ENCODE data around the gene NEDD4L. TPM values are rescaled to one million over a fixed set of nuclear protein-coding genes. Genes with fewer than 3 reads are reported as not detected.

The NEDD4L gene
- total and polyA plus RNA-seq, 2 experiments from 2014 or later: 36.2 to 72.3 TPM

DNA sequence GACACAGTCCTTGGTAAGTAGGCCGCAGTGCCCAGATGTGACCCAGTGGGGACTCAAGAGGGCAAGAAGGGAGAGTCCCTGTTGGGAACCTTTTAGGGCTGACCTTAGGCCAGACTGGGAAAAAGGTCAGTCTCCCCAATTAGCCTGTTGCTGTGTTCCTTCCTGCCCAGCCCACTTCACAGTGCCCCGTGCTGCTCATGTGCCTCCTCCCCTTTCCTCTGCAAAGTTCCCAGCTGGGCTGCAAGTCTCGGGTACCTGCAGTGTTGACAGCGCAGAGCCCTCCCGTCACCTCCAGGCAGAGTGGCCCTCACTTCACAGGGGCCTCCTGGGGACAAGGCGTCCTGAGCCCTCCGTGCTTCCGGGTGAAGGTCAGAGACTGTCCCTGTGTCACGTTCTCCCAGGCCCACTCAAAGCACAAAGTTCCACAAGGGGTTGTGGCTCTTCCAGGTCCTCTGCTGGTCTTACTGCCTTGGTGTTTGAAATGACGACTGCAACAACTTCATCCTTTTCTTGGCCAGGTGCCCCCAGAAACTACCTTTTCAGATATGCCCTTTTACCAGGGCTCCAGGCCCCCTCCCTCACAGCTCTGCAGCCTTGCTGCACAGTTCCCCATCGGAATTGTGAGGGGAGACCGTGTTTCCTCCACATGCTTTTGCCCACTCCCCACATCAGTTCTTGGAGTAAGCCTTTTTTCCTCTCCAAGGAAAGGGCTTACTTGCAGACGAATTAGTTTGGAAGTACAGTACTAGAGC is 359.1 kb downstream of the NEDD4L start:
- Mint-ChIP-seq H3K4me3 (no peak overlapping the region), H3K4me1 (peaks cover 8% of the 10 kb centered on the region; the same call in 2 of the 3 replicates), H3K9me3 (no peaks in the 10 kb centered on the region), H3K36me3 (ENCODE audit: low read depth) (no peaks in the 10 kb centered on the region), H3K27me3 (ENCODE audit: insufficient read depth, low read depth, poor library complexity) (peaks cover 8% of the 10 kb centered on the region), H3K27ac (no peak overlapping the region; the same call in 1 of the 2 replicates)
- H3F3A ChIP-seq (replicated peaks; ENCODE audit: low read depth): no peaks in the 10 kb centered on the region
- DNase-seq (ENCODE audit: low spot score): no peak
- H3K9me2 ChIP-seq (ENCODE audit: insufficient read depth): no peaks in the 10 kb centered on the region
- H3K27me3 ChIP-seq (ENCODE audit: insufficient read depth): no peaks in the 10 kb centered on the region
- no peak overlapping the region for H2AFZ ChIP-seq
- no peaks in the 10 kb centered on the region for H3K79me2 ChIP-seq (replicated peaks; ENCODE audit: insufficient read depth)
- H3K36me3 ChIP-seq (ENCODE audit: insufficient read depth): no peaks in the 10 kb centered on the region
- H3K27ac ChIP-seq (ENCODE audit: low read depth): 0 out of 2 replicates have a peak overlapping the region, but pooled peaks have one; percentile 19
- no peak overlapping the region for H3K4me3 ChIP-seq
- no peaks in the 10 kb centered on the region; the same call in 1 of the 2 replicates for H4K20me1 ChIP-seq (replicated peaks; ENCODE audit: insufficient read depth)
- TF ChIP-seq EZH2phosphoT487 (IDR thresholded peaks at IDR 0.05; ENCODE audit: unreplicated experiment) (no peak), CREB1 (CRISPR knock-in tag; IDR thresholded peaks at IDR 0.05; ENCODE audit: low read depth) (no peak), ZNF331 (CRISPR knock-in tag; IDR thresholded peaks at IDR 0.05; ENCODE audit: low read depth) (no peak), POLR2AphosphoS5 (IDR thresholded peaks at IDR 0.05; ENCODE audit: low read depth) (no peak), NANOG (IDR thresholded peaks at IDR 0.05; ENCODE audit: borderline replicate concordance) (no peak), JUNB (IDR thresholded peaks at IDR 0.05; ENCODE audit: unreplicated experiment) (no peak), ZNF114 (CRISPR knock-in tag; IDR thresholded peaks at IDR 0.05) (no peak), EZH2 (IDR thresholded peaks at IDR 0.05; ENCODE audit: low read depth, unreplicated experiment) (no peak), STAT1 (IDR thresholded peaks at IDR 0.05; ENCODE audit: unreplicated experiment) (no peak)
- TF ChIP-seq, protein P1, sequence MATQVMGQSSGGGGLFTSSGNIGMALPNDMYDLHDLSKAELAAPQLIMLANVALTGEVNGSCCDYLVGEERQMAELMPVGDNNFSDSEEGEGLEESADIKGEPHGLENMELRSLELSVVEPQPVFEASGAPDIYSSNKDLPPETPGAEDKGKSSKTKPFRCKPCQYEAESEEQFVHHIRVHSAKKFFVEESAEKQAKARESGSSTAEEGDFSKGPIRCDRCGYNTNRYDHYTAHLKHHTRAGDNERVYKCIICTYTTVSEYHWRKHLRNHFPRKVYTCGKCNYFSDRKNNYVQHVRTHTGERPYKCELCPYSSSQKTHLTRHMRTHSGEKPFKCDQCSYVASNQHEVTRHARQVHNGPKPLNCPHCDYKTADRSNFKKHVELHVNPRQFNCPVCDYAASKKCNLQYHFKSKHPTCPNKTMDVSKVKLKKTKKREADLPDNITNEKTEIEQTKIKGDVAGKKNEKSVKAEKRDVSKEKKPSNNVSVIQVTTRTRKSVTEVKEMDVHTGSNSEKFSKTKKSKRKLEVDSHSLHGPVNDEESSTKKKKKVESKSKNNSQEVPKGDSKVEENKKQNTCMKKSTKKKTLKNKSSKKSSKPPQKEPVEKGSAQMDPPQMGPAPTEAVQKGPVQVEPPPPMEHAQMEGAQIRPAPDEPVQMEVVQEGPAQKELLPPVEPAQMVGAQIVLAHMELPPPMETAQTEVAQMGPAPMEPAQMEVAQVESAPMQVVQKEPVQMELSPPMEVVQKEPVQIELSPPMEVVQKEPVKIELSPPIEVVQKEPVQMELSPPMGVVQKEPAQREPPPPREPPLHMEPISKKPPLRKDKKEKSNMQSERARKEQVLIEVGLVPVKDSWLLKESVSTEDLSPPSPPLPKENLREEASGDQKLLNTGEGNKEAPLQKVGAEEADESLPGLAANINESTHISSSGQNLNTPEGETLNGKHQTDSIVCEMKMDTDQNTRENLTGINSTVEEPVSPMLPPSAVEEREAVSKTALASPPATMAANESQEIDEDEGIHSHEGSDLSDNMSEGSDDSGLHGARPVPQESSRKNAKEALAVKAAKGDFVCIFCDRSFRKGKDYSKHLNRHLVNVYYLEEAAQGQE (IDR thresholded peaks at IDR 0.05; ENCODE audit: unreplicated experiment): no peak
- TF ChIP-seq, protein P2, sequence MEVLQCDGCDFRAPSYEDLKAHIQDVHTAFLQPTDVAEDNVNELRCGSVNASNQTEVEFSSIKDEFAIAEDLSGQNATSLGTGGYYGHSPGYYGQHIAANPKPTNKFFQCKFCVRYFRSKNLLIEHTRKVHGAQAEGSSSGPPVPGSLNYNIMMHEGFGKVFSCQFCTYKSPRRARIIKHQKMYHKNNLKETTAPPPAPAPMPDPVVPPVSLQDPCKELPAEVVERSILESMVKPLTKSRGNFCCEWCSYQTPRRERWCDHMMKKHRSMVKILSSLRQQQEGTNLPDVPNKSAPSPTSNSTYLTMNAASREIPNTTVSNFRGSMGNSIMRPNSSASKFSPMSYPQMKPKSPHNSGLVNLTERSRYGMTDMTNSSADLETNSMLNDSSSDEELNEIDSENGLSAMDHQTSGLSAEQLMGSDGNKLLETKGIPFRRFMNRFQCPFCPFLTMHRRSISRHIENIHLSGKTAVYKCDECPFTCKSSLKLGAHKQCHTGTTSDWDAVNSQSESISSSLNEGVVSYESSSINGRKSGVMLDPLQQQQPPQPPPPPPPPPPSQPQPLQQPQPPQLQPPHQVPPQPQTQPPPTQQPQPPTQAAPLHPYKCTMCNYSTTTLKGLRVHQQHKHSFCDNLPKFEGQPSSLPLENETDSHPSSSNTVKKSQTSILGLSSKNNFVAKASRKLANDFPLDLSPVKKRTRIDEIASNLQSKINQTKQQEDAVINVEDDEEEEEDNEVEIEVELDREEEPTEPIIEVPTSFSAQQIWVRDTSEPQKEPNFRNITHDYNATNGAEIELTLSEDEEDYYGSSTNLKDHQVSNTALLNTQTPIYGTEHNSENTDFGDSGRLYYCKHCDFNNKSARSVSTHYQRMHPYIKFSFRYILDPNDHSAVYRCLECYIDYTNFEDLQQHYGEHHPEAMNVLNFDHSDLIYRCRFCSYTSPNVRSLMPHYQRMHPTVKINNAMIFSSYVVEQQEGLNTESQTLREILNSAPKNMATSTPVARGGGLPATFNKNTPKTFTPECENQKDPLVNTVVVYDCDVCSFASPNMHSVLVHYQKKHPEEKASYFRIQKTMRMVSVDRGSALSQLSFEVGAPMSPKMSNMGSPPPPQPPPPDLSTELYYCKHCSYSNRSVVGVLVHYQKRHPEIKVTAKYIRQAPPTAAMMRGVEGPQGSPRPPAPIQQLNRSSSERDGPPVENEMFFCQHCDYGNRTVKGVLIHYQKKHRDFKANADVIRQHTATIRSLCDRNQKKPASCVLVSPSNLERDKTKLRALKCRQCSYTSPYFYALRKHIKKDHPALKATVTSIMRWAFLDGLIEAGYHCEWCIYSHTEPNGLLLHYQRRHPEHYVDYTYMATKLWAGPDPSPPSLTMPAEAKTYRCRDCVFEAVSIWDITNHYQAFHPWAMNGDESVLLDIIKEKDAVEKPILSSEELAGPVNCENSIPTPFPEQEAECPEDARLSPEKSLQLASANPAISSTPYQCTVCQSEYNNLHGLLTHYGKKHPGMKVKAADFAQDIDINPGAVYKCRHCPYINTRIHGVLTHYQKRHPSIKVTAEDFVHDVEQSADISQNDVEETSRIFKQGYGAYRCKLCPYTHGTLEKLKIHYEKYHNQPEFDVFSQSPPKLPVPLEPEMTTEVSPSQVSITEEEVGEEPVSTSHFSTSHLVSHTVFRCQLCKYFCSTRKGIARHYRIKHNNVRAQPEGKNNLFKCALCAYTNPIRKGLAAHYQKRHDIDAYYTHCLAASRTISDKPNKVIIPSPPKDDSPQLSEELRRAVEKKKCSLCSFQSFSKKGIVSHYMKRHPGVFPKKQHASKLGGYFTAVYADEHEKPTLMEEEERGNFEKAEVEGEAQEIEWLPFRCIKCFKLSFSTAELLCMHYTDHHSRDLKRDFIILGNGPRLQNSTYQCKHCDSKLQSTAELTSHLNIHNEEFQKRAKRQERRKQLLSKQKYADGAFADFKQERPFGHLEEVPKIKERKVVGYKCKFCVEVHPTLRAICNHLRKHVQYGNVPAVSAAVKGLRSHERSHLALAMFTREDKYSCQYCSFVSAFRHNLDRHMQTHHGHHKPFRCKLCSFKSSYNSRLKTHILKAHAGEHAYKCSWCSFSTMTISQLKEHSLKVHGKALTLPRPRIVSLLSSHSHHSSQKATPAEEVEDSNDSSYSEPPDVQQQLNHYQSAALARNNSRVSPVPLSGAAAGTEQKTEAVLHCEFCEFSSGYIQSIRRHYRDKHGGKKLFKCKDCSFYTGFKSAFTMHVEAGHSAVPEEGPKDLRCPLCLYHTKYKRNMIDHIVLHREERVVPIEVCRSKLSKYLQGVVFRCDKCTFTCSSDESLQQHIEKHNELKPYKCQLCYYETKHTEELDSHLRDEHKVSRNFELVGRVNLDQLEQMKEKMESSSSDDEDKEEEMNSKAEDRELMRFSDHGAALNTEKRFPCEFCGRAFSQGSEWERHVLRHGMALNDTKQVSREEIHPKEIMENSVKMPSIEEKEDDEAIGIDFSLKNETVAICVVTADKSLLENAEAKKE (CRISPR knock-in tag; IDR thresholded peaks at IDR 0.05): no peak
- TF ChIP-seq, protein P3, sequence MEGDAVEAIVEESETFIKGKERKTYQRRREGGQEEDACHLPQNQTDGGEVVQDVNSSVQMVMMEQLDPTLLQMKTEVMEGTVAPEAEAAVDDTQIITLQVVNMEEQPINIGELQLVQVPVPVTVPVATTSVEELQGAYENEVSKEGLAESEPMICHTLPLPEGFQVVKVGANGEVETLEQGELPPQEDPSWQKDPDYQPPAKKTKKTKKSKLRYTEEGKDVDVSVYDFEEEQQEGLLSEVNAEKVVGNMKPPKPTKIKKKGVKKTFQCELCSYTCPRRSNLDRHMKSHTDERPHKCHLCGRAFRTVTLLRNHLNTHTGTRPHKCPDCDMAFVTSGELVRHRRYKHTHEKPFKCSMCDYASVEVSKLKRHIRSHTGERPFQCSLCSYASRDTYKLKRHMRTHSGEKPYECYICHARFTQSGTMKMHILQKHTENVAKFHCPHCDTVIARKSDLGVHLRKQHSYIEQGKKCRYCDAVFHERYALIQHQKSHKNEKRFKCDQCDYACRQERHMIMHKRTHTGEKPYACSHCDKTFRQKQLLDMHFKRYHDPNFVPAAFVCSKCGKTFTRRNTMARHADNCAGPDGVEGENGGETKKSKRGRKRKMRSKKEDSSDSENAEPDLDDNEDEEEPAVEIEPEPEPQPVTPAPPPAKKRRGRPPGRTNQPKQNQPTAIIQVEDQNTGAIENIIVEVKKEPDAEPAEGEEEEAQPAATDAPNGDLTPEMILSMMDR (conservative IDR thresholded peaks at IDR 0.05; ENCODE audit: low read depth in 2 of 2): no peak
- TF ChIP-seq, protein P4, sequence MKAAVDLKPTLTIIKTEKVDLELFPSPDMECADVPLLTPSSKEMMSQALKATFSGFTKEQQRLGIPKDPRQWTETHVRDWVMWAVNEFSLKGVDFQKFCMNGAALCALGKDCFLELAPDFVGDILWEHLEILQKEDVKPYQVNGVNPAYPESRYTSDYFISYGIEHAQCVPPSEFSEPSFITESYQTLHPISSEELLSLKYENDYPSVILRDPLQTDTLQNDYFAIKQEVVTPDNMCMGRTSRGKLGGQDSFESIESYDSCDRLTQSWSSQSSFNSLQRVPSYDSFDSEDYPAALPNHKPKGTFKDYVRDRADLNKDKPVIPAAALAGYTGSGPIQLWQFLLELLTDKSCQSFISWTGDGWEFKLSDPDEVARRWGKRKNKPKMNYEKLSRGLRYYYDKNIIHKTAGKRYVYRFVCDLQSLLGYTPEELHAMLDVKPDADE (IDR thresholded peaks at IDR 0.05): no peak
- peak; percentile 21 for ATAC-seq
- no peak overlapping the region for H3K4me2 ChIP-seq
- 0 out of 2 replicates have a peak, but pooled peaks cover 6% of the 10 kb centered on the region for H3K4me1 ChIP-seq (ENCODE audit: insufficient read depth)
